Activated CD8-positive, alpha-beta T cell treated with anti-CD3 and anti-CD28 coated beads for 36 hours (primary cell): Measurements from ENCODE around the gene ZNF195. TPM values are rescaled to one million over a fixed set of nuclear protein-coding genes. Genes with fewer than 3 reads are reported as not detected.

ENCODE experiments used
- ATAC-seq: fragments of 200-7000 bp; cut with Tn5 transposase; one replicate; pipeline ENCODE4 v1.10.0; 2021; ENCODE audit warnings: mild to moderate bottlenecking, moderate library complexity
- CTCF ChIA-PET: fragments of 350-600 bp; sonication (Branson Sonifier 250); formaldehyde crosslinking; loops from one replicate; lab custom pipeline; 2021; ENCODE audit warnings: antibody characterized with exemption; lab: Charles Lee
- POLR2A ChIA-PET: fragments of 350-600 bp; sonication (Branson Sonifier 250); formaldehyde crosslinking; loops from one replicate; lab custom pipeline; 2021; ENCODE audit warnings: antibody characterized with exemption; lab: Charles Lee
- DNase-seq: peaks from one replicate; pipeline ENCODE4 v3.0.0-alpha.2; 2020
- H3K27ac Mint-ChIP-seq: one replicate; pipeline ENCODE4 v1.8.0; 2021; ENCODE audit warnings: mild to moderate bottlenecking, mixed read lengths
- H3K27me3 Mint-ChIP-seq: one replicate; pipeline ENCODE4 v1.8.0; 2021; ENCODE audit warnings: mixed read lengths
- H3K36me3 Mint-ChIP-seq: one replicate; pipeline ENCODE4 v1.8.0; 2021; ENCODE audit warnings: low read depth, mixed read lengths
- H3K4me1 Mint-ChIP-seq: one replicate; pipeline ENCODE4 v1.8.0; 2021; ENCODE audit warnings: low read depth, mixed read lengths
- H3K4me3 Mint-ChIP-seq: one replicate; pipeline ENCODE4 v1.8.0; 2021; ENCODE audit warnings: mild to moderate bottlenecking, moderate library complexity, mixed read lengths
- H3K9me3 Mint-ChIP-seq: one replicate; pipeline ENCODE4 v1.8.0; 2021; ENCODE audit warnings: mixed read lengths
- intact Hi-C: fragments of 100-400 bp; cut with micrococcal nuclease; formaldehyde crosslinking; loops from one replicate; pipeline ENCODE4 v1.10.0; 2022
- total RNA-seq, 2 experiments: library from RNA; stranded (reverse); gene quantifications; one replicate each; pipeline ENCODE4 v1.2.3, GENCODE V29; 2021
- TF ChIP-seq, protein P1 (sequence below): fragments of 200-600 bp; IDR thresholded peaks from one replicate; pipeline ENCODE4 v1.8.0; 2022; ENCODE audit warnings: antibody characterized with exemption, mild to moderate bottlenecking

The ZNF195 gene
- total RNA-seq, 2 experiments from 2014 or later: 34.3 to 37.6 TPM

DNA sequence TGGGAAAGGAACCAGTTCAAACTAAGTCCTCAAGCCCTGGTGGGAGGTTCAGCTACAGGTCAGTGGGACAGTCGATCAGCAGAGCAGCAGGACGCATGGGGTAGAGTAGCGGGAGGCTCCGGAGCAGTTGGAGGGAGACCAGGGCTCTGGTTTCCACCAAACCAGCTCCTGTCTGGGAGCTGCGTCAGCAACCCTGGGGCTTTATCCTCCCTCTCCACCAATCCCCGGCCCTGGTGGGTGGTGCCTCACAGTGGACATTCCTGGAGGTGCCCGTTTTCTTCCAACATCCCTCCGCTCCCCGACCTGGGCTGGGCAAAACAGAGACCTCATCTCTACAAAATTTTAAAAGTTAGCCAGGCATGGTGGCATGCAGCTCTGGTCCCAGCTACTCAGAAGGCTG, 32.4 kb downstream of the ZNF195 start:
- TF ChIP-seq, protein P1, sequence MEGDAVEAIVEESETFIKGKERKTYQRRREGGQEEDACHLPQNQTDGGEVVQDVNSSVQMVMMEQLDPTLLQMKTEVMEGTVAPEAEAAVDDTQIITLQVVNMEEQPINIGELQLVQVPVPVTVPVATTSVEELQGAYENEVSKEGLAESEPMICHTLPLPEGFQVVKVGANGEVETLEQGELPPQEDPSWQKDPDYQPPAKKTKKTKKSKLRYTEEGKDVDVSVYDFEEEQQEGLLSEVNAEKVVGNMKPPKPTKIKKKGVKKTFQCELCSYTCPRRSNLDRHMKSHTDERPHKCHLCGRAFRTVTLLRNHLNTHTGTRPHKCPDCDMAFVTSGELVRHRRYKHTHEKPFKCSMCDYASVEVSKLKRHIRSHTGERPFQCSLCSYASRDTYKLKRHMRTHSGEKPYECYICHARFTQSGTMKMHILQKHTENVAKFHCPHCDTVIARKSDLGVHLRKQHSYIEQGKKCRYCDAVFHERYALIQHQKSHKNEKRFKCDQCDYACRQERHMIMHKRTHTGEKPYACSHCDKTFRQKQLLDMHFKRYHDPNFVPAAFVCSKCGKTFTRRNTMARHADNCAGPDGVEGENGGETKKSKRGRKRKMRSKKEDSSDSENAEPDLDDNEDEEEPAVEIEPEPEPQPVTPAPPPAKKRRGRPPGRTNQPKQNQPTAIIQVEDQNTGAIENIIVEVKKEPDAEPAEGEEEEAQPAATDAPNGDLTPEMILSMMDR: no peak
- Mint-ChIP-seq H3K27me3 (peaks cover 3% of the 10 kb centered on the region), H3K36me3 (peaks cover 14% of the 10 kb centered on the region), H3K9me3 (peaks cover 5% of the 10 kb centered on the region), H3K27ac (no peak overlapping the region), H3K4me3 (no peak overlapping the region), H3K4me1 (peaks cover 3% of the 10 kb centered on the region)
- ChIA-PET CTCF (interaction anchor here (1.3 kb wide), 1 partner anchor 32 kb away, joined by 3 read pairs; the partner anchor contains the start of gene ZNF195), POLR2A (no interaction called here)
- ATAC-seq: no peak
- no peak for DNase-seq
- intact Hi-C loops: loop anchor here (10.0 kb wide), 1 partner anchor 58 kb away; no protein-coding TSS in a partner anchor

DNA sequence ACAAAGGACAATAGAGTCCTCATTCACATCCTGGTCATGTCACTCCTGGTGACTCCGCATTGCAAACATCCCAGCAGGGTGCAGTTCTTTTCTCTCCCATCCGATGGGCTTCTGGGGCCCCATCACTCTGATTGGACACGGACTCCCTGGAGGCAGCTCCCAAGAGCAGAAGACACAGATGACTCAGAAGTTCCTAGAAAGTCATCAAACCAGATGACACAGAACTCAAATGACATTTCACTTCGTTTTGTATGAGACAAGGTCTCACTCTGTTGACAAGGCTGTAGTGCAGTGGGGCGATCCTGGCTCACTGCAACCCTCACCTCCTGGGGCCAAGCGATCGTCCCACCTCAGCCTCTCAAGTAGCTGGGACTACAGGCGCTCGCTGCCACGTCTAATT, 33.2 kb downstream of the ZNF195 start:
- intact Hi-C loops: loop anchor here (10.0 kb wide), 1 partner anchor 59 kb away; no protein-coding TSS in a partner anchor
- H3K4me3 Mint-ChIP-seq: no peak overlapping the region
- DNase-seq (no peak), ATAC-seq (peak; percentile 64)
- TF ChIP-seq, protein P1: no peak
- peaks cover 3% of the 10 kb centered on the region for H3K9me3 Mint-ChIP-seq
- peaks cover 14% of the 10 kb centered on the region for H3K36me3 Mint-ChIP-seq
- CTCF ChIA-PET: interaction anchor here (1.0 to 1.7 kb wide), 2 partner anchors 63 to 72 kb away, joined by 3 to 8 read pairs; no protein-coding TSS in a partner anchor
- peaks cover 3% of the 10 kb centered on the region for H3K4me1 Mint-ChIP-seq
- POLR2A ChIA-PET: no interaction called here
- H3K27me3 Mint-ChIP-seq: peaks cover 9% of the 10 kb centered on the region
- H3K27ac Mint-ChIP-seq: no peak overlapping the region

DNA sequence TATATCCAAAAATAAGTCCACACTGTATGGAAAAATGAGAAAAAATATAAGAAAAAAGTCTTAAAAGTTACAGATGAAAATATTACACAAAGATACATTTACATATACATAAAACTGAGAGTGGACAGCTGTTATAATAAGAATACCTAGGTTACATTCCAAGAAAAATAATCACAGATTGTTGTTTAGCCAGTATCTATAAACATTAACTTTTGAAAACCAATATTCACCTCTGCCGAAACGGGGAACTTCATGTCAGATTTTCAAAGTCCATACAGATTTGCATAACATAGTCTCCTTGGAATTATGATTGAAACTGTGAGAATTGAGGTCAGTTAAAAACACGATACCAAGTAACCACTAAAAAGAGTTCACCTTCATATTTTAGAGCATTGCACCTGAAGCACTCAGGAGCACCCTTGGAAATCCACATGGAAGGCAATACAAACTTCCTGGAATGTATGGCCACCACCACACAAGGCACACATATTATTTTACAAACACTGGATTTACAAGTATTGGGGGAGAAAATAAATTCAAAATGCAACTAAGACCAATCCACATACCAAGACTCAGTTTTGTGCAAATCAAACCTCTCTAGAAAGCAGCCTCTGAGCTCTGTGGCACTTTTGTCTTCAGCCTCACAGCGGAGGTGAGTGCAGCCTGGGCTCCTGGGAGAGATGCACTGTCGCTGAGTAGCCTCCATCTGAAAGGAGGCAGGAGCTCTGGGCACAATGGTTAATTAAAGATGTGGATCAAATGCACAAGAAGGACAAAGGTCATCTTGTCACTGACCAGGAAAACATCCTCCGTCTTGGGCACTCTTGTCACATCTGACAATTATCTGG, 34.4 kb downstream of the ZNF195 start:
- CTCF ChIA-PET: interaction anchor here (1.0 to 1.7 kb wide), 2 partner anchors 64 to 73 kb away, joined by 3 to 8 read pairs; no protein-coding TSS in a partner anchor
- POLR2A ChIA-PET: no interaction called here
- TF ChIP-seq, protein P1: no peak
- H3K9me3 Mint-ChIP-seq: peaks cover 3% of the 10 kb centered on the region
- ATAC-seq (no peak), DNase-seq (no peak)
- no peak overlapping the region for H3K27ac Mint-ChIP-seq
- peaks cover 12% of the 10 kb centered on the region for H3K36me3 Mint-ChIP-seq
- intact Hi-C loops: loop anchor here (10.0 kb wide), 1 partner anchor 60 kb away; no protein-coding TSS in a partner anchor
- no peak overlapping the region for H3K4me3 Mint-ChIP-seq
- peaks cover 3% of the 10 kb centered on the region for H3K4me1 Mint-ChIP-seq
- peaks cover 17% of the 10 kb centered on the region for H3K27me3 Mint-ChIP-seq

DNA sequence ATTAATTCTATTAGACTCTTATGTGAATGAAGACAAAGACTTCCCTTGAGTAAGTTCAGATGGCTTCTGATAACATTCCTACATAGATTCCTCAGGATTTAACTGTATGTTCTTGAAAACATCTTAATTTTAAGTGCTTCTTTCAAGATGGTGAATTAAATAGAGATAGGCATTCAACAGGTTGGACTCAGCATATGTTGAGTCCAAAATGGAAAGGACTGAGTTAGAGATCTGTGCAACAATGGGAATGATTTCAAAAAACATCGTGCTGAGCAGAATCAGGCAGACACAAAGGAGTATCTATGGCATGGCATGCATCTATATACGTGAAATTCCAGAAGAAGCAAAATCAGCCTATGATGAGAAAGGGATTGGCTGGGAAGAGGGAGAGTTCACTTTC, 36.2 kb downstream of the ZNF195 start:
- H3K4me3 Mint-ChIP-seq: no peak overlapping the region

More for the DNA sequence above, 36.2 kb downstream of the ZNF195 start:
- ChIA-PET CTCF (interaction anchor here (1.8 to 4.4 kb wide), 3 partner anchors 13 to 65 kb away, joined by 6 to 67 read pairs (median 32); partner anchors contain the start of gene ZNF195), POLR2A (no interaction called here)
- Mint-ChIP-seq H3K27ac (no peak overlapping the region), H3K27me3 (peaks cover 28% of the 10 kb centered on the region), H3K9me3 (peaks cover 2% of the 10 kb centered on the region), H3K4me1 (peaks cover 3% of the 10 kb centered on the region), H3K36me3 (peaks cover 10% of the 10 kb centered on the region)
- TF ChIP-seq, protein P1: no peak
- intact Hi-C loops: loop anchor here (10.0 kb wide), 1 partner anchor 62 kb away; no protein-coding TSS in a partner anchor
- no peak for ATAC-seq
- DNase-seq: no peak
